Fibroblast of upper back skin (primary cell): Measurements from ENCODE around the gene CLEC3B.
A peak's percentile ranks its signal among the peaks of the same experiment; 100 is the strongest.
"Not testable (repeated sequence)": the region's sequence is repeated elsewhere in the genome, so short reads cannot be mapped to it uniquely, and the experiment has no call there.

Experiments
- DNase-seq: peaks from one replicate; pipeline ENCODE4 v3.0.0-alpha.2; 2013

The CLEC3B gene, protein sequence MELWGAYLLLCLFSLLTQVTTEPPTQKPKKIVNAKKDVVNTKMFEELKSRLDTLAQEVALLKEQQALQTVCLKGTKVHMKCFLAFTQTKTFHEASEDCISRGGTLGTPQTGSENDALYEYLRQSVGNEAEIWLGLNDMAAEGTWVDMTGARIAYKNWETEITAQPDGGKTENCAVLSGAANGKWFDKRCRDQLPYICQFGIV

GRCh38 chr3:45026038-45026437 is at the start of gene CLEC3B:
CLEC3B (plus strand) TSS chr3:45026303; CDS start chr3:45026363, 60 bp downstream.
- peak; percentile 61 for DNase-seq

DNA sequence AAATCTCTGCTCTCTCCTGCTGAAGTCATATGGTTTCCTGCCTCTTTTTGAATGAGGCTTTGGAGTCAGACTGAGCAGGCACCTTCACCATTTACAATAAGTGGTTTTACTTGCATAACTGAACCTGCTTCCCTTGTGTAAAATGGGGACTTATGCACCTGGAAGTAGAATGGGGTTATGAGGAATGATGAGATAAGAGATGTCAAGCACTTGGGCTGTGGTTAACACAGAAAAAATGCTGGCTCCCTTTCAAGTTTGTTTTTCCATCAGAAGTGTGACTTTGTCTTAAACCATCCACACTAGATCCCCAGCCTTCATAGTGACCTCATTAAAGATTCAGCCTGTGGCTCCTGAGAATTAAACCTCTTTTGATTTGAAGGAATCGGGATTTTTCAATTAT is 44.9 kb upstream of the CLEC3B start:
- no peak for DNase-seq

DNA sequence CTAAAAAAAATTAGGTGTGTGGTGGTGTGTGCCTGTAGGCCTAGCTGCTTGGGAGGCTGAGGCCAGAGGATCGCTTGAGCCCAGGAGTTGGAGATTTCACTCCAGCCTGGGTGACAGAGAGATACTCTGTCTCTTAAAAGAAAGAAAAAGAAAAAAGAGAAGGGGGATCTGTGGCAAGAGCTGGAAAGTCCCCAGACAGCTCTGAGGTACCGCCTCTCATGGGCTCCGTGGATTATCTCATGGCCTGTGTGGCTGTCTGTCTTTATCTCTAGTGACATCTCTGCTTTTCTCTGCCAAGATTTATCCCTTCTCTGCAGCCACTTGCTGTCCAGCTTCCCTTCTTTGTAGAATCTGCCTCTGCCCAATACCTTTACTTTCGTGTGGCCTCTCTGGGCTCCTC is 44.4 kb upstream of the CLEC3B start:
- DNase-seq: no peak

GRCh38 chr3:44982817-44983216 is 43.3 kb upstream of the CLEC3B start:
- no peak for DNase-seq

GRCh38 chr3:44983484-44983941 is 42.6 kb upstream of the CLEC3B start:
- DNase-seq: no peak

GRCh38 chr3:44984335-44984734 is 41.8 kb upstream of the CLEC3B start:
- no peak for DNase-seq

DNA sequence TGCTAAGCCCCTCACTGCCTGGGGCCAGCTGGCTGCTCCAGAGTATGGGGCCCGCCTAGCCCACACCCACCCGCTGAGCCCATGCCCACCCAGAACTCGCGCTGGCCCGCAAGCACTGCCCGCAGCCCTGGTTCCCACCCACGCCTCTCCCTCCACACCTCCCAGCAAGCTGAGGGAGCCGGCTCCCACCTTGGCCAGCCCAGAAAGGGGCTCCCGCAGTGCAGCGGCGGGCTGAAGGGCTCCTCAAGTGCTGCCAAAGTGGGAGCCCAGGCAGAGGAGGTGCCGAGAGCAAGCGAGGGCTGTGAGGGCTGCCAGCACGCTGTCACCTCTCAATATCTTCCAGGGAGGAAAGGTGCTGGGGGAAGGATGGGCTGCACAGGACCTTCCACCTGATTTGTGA is 39.8 kb upstream of the CLEC3B start:
- DNase-seq: not testable (repeated sequence)

DNA sequence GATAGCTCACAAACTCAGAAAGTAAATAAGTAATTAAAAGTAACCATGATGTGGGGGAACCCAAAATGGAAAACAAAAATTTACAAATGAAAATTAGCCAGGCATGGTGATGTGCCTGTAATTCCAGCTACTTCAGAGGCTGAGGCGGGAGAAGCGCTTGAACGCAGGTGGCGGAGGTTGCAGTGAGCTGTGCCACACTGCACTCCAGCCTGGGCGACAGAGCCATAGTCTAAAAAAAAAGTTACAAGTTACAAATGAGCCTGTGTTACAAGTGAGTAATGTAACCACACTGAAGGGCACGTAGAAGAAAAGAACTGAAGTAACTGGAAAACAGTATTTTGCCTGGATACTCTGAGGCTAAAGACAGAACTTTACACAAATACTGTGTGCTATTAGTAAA is 38.8 kb upstream of the CLEC3B start:
- DNase-seq: no peak

DNA sequence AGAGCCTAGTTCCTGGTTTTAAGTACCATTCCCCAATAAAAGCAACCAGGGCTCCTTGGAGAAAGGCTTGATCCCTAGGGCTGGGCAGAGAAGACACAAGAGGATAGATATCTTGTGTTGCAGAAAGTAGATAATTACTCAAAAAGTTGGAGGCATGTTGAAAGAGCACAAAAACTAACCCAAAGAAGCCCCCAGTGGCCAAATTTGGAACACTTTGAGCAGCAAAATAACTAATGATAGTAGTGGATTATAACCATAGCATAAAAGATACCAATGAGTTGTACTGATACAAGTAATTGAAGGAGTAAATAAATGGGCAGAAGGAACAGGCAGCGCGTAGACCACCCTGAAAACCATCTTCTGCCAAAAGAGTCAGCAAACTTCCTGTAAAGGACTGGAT is 38.0 kb upstream of the CLEC3B start:
- DNase-seq: no peak

DNA sequence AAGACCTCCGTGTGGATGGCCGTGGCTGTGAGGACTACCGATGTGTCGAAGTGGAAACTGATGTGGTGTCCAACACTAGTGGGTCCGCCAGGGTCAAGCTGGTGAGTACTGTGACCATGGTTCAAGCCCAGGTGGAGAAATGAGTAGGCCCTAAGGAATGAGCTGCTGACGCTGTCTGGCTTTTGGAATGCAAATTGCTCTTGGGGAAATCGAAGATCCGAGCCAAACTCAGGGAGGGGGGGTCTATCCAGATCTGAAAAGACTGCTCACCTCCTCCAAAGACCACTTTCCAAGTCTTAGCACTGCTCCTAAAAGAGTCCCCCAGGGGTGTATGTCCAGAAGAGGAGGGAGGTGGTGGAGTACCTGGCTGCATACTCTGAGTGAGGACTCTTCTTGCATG is 37.0 kb upstream of the CLEC3B start:
- no peak for DNase-seq

- DNase-seq: no peak
These were observed 36.3 kb upstream of the CLEC3B start for GRCh38 chr3:44989636-44990373.

DNA sequence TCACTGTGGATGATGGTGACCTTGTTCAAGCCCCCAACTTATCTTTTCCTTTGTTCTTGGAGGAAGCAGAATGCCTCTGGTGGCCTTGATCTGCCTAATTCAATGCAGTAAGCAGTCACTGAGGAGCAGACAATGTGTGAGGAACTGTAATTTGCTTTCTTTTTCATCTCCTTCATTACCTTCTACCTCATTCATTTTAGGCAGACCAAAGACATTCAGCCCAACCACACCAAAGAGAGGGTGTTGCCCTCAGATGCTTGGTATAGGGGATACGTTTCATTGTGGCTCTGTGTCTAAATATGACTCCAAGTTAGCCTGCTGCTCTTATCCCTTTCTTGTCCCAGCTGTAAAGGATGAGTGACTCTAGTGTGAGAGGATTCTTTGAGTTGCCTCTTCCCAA is 34.8 kb upstream of the CLEC3B start:
- DNase-seq: no peak

DNA sequence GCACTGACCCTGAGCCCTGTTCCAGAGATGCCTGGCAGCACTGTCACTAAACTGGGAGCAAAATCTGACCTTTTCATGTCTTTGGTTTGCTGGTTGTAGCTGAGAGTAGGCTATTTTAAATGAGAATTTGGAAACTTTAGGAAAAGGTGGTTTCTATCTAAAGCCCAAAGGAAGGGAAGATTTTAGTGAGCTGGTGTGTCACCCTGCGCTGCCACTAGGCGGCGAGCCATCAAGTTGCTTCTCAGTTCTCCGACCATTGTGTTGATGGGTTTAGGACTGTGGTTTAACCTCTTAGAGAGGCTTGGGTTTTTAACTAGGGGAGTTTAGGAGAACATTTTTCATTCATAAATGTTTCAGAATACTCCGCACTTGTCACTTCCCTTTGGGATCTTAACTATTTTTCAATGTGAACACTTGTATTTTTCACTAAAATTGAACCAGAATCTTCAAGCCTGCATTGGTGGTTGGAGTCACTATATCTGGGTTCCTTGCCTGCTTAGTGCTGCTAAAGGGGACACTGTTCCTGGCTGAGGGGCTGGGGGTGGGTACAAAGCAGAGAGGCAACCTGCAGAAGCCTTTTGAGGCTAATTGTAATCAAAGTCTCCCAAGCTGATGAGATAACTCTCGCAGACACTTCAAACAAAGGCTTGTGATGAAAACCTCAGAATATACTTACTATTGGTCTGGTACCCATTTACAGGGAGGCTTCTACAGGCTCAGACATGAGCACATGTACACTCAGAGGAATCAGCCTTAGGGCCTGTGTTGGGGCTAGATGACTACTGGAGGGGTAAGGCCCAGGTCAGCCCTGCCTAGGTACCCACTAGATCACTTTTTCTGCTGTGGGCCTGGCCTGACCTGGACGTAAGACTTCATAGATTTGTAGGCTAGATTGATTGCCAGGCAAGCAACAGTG is 33.3 kb upstream of the CLEC3B start:
- no peak for DNase-seq

DNA sequence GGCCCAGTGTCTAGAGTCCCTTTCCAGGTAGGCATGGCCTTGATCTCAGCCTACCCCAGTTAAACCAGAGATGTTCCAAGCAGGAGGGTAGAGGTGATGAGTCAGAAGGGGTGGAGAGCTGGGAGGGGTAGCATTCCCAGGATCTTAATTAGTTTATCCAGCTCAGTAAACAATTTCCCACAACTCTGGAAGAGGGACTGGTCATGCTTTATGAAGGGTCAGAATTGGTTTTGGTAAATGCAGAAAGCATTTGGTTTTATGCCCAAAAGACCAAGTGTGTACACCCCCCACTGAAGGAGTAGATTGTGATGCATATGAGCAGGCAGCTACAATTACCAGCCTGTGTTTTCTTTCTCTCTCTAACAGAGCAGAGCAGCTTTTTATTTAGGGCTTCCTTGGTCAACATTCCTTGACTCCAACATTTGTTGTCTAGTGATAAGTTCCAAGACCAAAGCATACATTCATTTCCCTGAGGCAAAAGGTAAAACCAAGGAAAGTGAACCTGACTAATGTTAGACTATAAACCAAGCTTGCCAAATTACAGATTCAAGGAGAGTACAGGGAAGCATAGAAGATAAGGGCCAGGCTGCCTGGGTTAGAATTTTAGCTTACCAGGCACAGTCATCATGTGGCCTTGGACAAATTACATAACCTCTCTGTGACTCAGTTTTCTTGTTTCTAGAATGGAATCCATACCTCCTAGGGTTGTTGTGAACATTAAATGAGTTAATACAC is 32.5 kb upstream of the CLEC3B start:
- peak; percentile 42 for DNase-seq

DNA sequence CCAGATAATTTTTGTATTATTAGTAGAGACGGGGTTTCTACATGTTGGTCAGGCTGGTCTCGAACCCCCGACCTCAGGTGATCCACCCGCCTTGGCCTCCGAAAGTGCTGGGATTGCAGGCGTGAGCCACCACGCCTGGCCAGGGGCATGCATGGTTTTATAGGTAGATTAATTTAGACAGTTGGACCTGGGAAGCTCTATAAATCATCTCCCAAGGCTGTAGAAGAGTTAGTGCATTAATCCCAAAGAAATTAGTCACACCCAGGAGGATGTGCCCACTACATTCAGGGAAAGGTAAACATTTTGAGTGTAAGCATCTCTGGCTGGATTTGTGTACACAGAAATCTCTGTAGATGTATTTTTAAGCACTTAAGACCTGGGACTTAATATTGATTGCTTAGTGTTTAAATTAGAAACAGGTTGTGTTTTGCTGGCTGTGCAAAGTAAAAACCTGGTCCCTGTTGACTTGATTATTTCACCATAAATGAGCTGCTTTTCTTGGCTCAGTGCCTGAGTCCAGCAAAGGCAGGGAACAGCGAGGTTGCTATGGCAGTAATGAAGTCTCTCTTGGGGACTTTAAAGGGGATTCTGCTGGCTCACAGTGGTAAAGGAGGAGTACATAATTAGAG is 30.8 kb upstream of the CLEC3B start:
- DNase-seq: peak; percentile 48

GRCh38 chr3:44996556-44996969 is 29.5 kb upstream of the CLEC3B start:
- no peak for DNase-seq

DNA sequence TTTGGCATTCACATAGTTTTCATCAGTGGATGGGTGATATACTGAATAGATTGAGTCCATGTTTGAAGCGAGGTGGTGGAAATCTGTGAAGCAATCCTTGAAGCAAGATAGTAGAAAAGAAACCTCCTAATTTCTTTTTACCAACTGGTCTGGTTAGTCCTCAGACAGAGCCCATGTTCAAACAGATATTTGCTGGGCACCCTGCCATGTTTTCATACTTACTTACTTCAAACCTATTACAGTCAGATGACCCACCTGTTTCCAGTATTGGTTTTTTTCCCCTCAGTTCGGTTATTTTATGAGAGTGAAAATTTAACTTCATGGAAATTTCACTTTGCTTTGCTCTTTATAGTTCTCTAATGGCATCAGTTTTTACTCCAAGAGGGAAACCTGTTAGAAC is 26.3 kb upstream of the CLEC3B start:
- DNase-seq: no peak

DNA sequence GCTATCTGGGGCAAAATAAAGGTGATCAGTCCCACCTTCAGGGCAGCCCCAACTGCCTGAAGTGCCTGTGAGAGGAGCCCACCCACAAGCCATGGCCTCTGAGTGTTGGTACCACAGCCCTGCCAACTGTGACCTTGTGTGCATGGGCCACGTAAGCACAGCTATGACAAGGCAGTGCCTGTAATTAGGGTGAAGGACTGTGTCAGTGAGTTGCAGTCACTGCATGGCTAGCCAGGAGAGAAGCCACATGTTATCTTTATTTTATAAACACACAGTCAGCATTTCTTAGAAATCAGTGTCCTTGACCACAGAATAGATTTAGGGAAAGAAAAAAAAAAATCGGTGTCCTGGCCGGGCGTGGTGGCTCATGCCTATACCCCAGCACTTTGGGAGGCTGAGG is 25.3 kb upstream of the CLEC3B start:
- DNase-seq: no peak

DNA sequence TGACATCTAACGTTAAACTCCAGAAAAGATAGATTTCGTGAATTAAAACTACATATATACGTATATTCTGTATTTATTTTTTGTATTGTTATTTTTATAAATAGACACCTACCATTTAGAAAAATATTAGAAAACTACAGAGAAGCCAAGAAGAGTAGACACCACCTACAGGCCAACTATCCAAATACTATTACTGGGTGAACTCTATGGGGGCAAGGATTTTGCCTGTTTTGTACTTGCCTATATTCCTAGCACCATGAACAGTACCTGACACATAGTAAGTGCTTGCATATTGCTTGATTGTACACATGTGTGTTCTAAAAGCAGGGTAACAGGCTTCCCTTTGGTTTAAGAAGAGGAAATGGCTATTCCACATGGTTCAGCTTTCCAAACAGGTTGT is 24.4 kb upstream of the CLEC3B start:
- DNase-seq: no peak

DNA sequence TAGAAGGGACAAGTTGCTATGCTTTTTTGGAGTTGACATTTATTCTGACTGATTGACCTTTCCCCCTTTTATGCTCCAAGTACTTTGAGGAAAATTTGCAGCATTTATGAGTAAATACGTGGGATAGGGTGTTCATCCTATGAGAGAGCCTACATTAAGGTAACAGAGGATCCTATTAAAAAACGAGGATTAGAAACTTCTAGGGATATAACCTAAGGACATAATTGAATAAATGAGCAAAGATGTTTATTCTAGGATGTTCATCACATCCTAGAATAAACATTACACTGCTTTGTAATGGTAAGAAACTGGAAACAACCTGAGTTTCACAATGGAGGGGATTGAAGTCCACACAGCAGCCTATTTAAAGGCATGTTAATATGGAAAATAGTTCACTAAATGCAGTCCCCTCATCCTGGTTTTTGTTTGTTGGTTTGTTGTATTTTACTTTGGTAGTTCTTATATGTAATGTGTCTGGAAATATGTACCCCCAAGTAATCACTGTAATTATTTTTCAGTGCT is 23.9 kb upstream of the CLEC3B start:
- no peak for DNase-seq

GRCh38 chr3:45002720-45003119 is 23.4 kb upstream of the CLEC3B start:
- DNase-seq: no peak

- DNase-seq: no peak
These were observed 22.7 kb upstream of the CLEC3B start for GRCh38 chr3:45003406-45003805.
